ENCODE measurements around the gene MLLT1.

DNA sequence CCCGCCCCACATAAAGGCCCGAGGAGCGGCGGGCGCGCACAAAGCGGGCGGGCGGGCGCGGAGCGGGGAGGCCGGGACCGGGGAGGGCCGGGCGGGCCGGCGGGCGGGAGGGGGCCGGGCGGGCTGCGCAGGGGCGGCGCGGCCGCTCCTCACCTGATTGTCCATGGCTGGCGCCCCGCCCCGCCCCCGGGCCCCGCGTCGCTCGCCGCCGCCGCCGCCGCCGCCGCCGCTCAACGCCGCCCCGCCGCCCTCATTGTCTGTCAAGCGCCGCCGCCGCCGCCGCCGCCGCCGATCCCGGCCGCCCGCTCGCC lies 200 bp downstream of the MLLT1 start:
- TF ChIP-seq EZH2phosphoT487 (IDR thresholded peaks at IDR 0.05; ENCODE audit: low read depth): no peak
- TF ChIP-seq, protein P1, sequence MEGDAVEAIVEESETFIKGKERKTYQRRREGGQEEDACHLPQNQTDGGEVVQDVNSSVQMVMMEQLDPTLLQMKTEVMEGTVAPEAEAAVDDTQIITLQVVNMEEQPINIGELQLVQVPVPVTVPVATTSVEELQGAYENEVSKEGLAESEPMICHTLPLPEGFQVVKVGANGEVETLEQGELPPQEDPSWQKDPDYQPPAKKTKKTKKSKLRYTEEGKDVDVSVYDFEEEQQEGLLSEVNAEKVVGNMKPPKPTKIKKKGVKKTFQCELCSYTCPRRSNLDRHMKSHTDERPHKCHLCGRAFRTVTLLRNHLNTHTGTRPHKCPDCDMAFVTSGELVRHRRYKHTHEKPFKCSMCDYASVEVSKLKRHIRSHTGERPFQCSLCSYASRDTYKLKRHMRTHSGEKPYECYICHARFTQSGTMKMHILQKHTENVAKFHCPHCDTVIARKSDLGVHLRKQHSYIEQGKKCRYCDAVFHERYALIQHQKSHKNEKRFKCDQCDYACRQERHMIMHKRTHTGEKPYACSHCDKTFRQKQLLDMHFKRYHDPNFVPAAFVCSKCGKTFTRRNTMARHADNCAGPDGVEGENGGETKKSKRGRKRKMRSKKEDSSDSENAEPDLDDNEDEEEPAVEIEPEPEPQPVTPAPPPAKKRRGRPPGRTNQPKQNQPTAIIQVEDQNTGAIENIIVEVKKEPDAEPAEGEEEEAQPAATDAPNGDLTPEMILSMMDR (IDR thresholded peaks at IDR 0.05; ENCODE audit: low read depth, low read length): no peak
